MM.1S (cell line): ENCODE data around the gene LAG3.
"Not testable (repeated sequence)": the region's sequence is repeated elsewhere in the genome, so short reads cannot be mapped to it uniquely, and the experiment has no call there.

ENCODE experiments used
- CTCF ChIP-seq: fragments of 300-600 bp; sonication (generic); IDR thresholded peaks from 2 replicates; pipeline ENCODE4 v1.5.1; 2016; ENCODE audit warnings: antibody characterized with exemption, low read length, mixed read lengths
- EZH2 ChIP-seq: fragments of 300-600 bp; sonication (generic); optimal IDR thresholded peaks from 2 replicates; pipeline ENCODE3; 2017; ENCODE audit warnings: low read depth, mild to moderate bottlenecking, antibody characterized with exemption, low read length, mixed read lengths
- EZH2phosphoT487 ChIP-seq: fragments of 300-600 bp; sonication (generic); IDR thresholded peaks from 2 replicates; pipeline ENCODE4 v1.6.1; 2018; ENCODE audit warnings: antibody characterized with exemption, low read length

GRCh38 chr12:6742080-6742479 lies 30.2 kb upstream of the LAG3 start:
- not testable (repeated sequence) for TF ChIP-seq CTCF, EZH2phosphoT487, EZH2
